ENCODE data around the gene XRCC5. TPM values are rescaled to one million over a fixed set of nuclear protein-coding genes. Genes with fewer than 3 reads are reported as not detected.
"Not testable (repeated sequence)": the region's sequence is repeated elsewhere in the genome, so short reads cannot be mapped to it uniquely, and the experiment has no call there.

Gene XRCC5
- total RNA-seq, 1 donor from 2014 or later, result 362 TPM

DNA sequence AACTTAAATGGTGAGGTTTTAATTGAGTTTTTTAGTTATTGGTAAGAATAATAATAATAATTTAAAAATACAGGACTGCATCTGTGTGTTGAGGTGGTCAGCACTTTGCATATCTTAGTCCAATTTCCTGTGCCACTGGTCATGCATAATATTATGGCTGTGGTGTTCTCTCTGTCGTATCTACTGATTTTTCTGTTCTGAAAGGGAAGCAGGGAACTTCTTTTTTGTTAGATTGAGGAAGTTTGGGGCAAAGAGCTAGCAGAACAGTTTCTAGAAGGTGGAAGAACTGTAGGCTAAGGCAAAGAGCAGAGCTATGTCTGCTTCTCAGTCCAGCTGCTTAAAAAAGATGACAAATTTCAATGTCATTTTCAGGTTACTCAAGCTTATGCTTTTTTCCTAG is 74.3 kb downstream of the XRCC5 start:
- intact Hi-C loops (cut with micrococcal nuclease), result no loop called here

DNA sequence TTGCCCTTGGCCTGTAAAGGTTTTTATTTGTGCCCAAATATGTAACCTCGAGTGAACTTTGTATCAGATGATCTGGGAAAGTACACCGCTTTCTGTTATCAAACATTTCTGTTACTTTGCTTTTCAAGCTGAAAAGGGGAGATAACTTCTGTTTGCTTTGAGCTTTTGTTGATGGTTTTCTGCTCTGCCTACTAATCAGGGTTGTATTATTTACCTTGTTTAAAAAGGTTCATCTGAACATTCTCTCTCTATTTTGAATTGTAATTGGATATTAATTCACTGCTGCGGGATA is 79.4 kb downstream of the XRCC5 start:
- intact Hi-C loops (cut with micrococcal nuclease), result no loop called here

DNA sequence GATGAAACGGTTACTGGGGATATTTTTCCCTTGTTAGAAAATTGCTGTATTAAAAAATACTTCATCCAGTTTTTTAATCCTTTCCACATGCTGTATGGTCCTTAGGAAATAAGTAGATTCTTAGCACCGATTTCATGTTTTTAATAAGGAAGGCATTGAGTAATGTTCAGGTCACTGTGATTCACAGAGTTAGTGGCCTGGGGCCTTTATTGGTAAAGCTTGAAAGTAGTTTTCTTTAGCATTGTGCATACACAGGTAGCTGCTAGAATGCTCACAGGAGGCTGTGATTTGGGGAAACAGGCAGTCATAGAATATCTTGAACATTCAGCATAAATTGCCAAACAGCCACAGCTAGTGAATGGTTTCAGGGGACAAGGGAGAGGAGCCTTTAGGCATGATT is 79.8 kb downstream of the XRCC5 start:
- intact Hi-C loops (cut with micrococcal nuclease), result no loop called here

DNA sequence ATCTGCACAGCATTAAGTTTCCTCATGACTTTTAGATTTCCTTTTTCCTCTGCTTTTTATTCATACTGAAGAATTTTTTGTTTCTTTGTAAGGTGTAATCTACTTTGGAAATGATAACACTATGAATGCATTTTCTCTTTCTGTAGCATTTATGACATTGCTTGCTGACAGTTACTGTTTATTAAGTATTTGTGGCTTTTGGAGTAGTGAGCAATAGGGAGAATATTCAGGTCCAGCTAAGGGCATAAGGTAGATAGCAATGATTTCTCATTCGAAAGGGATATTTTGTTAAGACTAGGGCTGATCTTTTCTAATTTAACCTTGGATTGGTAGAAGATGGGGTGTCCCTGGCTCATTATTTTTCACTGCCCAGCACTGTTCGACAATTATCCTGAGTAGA is 80.3 kb downstream of the XRCC5 start:
- intact Hi-C loops (cut with micrococcal nuclease), result no loop called here

DNA sequence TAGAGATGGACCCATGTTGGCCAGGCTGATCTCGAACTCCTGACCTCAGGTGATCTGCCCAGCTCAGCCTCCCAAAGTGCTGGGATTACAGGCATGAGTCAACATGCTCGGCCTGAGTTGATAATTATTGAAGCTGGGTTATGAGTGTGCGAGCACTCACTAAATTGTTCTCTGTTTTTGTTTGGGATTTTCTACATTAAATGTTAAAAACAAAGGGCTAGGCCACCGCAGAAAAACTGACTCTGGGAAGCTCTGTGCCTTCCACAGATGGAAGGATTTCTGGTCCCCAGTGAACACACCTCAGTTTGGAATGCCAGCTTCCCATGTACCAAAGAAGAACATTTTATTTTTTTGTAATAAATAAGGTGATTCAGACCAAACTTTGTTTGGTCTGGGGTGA is 83.0 kb downstream of the XRCC5 start:
- intact Hi-C loops (cut with micrococcal nuclease), result no loop called here

DNA sequence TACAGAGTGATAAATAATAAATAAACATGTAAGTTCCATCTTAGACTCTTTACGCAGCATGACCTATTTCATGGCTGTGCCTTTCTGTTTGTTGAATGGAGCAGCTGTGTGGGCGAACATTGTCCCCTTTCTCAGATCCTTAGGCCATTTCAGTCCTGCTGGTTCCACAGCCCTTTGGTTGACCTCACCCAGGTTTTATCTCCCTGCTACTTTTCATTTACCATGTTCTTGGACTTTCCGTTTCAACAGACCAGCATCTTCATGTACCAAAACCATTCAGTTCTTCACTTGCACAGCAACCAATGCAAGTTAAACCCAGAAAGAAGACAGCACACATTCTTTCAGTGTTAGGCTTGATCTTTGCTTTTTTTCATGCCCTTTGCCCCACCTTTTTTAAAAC is 83.8 kb downstream of the XRCC5 start:
- intact Hi-C loops (cut with micrococcal nuclease), result no loop called here

DNA sequence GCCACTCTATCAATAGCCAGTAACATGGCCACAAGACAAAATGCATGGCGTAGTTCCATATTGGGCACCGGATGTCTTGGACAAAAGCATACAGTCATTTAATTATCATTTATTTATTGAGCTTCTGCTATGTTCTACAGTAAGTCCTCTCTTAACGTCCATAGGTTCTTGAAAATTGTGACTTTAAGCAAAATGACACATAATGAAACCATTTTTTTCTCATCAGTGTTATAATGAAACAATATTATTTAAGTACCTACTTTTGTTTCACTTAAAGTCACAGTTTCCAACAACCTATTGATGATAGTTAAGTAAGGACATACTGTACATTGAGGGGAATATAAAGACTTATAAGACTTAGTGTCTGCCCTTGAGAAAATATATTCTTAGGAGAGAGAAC is 84.9 kb downstream of the XRCC5 start:
- intact Hi-C loops (cut with micrococcal nuclease), result no loop called here

DNA sequence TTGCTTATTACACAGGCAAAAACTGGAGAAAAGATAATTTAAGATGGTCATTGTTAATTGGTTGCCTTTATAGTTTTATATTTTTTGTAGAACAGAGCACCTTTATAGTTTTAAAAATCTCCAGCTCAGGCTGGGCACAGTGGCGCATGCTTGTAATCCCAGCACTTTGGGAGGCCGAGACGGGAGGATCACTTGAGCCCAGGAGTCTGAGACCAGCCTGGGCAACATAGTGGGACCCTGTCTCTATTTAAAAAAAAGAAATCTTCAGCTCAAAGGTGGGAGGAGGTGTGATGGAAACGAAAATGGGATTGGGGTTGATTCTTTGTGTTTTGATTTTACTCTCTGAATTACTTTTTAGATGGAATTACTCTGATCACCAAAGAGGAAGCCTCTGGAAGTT is 85.4 kb downstream of the XRCC5 start:
- intact Hi-C loops (cut with micrococcal nuclease), result no loop called here

DNA sequence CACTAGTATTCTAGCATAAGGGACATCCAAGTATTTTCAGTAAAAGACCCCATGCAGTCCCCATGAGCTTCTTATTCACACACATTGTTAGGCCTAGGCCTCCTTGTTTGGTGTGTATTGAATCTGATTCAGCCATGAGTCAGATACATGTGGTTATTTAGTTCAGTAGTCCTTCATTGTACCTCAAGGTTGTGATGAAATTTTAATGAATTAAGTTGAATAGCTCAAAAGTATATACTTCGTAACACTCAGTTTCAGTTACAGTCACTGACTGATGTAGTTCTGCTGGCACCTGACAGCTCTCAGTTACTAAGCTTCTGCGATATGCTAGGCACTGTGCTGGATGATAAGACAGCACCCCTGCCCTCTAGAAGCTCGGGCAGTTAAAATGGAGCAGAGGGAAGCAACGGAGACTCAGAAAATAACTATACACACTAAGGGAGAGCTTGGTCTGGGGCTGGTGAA is 86.4 kb downstream of the XRCC5 start:
- intact Hi-C loops (cut with micrococcal nuclease), result loop anchor here (5.0 kb wide), 1 partner anchor 163 kb away; no protein-coding TSS in a partner anchor

DNA sequence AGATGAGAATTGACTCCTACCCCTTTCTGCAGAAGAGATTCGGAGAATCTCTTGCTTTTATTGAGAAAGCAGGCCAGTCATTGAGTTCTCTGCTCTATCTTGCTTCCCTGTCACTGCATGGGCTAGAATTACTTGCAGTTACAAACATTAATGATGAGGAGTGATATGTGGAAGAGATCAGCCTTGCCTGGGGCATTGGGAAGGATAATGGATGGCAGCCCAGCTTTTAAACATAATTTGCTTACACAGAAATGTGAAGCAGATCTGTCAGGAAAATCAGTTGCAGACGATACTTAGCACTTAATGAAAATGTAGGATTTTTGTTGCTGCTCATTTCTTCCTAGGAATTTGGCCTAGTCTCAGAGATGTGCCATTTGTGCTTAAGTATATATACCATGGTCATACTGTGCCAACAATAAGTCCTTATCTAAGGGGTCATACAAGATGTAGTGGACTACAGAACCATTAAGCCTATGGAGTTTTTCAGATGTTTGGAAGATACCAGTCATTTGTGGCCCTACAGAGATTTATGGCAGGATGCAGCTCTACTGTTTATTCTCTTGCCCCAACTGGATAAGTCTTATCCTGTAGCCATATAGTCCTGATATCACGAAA is 92.7 kb downstream of the XRCC5 start:
- intact Hi-C loops (cut with micrococcal nuclease), result no loop called here

DNA sequence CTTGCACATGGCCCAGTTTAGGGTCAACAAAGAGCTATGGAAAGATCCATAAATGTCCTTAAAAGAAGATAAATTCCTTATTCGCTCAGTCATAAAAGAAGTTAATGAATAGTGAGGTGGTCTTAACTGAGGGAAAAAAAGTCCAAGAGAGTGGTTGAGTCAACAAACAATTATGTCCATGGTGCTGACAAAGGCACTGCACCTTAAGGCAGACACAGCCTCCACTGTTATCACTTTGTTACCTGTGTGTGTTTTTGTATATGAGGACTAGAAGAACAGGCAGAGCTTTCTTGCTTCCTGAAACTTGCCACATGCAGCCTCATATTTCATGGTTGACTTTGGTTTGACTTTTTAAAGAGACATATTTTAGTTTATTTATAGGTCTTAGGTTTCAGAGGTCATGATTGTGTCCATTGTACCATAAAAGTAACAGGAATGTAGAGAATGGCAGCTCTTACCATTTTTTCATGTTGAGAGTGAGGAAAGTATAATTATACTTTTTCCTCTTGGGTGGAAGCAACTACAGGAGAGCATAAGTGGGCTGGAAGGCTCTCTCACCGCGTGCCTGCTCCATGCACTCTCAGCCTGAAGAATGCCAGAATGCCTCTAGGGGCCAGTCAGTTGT is 93.6 kb downstream of the XRCC5 start:
- intact Hi-C loops (cut with micrococcal nuclease), result no loop called here

DNA sequence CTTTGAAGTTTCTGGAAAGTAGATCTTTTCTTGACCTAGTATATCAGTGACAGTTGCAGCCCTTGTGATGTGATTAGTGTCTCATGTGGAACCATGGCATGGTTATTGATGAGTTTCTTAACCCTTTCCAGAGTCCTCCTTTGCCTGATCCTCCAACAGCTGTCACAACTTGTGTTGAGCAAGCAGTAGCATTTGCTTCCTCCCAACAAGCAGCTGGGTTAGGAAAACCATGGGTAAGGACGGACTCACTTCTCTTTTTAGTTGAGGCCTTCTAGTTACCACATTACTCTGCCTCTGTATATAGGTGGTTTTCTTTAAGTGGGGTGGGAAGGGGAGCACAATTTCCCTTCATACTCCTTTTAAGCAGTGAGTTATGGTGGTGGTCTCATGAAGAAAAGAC is 96.3 kb downstream of the XRCC5 start:
- intact Hi-C loops (cut with micrococcal nuclease), result no loop called here

DNA sequence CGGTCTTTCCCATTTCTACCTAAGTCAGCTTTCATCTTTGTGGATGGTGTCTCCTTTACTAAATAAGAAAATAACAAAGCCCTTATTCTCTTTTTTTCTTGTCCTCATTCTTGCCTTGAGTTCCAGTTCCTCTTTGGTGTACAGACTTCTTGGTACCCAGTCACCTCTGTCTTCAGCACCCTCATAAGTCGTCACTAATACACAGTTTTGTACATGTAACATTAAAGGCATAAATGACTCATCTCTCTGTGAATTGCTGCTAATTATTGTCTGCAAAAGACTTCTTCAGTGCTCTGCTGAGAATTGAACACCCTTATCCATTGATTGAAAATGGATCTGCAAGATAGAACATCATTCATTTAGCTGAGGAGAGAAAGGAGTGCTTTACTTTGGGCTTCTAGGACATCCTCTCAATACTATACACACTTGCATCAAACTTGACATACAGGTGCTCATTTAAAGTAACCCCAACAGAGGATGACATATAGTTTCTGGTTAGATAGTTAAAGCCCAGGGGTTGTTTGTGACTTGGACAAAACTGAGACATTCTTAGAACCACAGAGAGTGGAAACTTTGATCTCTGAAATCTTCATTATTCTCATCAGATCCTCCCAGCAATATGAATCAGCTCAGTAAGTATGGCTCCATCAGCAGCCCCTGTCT is 97.0 kb downstream of the XRCC5 start:
- intact Hi-C loops (cut with micrococcal nuclease), result no loop called here

DNA sequence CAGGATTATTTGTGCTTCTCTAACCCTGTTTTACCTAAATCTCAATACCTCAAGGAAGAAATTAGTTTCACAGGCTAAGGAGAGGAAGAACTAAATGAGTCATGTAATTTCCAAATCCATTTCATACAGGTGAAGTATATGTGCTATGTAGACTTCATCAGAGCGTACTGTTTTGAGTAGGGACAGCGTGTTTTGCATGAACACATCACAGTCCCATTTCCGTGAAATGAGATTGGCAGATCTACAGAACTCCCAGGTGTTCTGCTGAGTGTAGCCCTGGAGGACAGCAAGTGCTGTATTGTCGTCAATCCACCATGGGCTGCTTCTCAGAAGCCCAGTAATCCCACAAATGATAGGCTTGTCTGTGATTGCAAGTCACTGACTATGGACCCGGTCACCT is 97.7 kb downstream of the XRCC5 start:
- intact Hi-C loops (cut with micrococcal nuclease), result no loop called here

DNA sequence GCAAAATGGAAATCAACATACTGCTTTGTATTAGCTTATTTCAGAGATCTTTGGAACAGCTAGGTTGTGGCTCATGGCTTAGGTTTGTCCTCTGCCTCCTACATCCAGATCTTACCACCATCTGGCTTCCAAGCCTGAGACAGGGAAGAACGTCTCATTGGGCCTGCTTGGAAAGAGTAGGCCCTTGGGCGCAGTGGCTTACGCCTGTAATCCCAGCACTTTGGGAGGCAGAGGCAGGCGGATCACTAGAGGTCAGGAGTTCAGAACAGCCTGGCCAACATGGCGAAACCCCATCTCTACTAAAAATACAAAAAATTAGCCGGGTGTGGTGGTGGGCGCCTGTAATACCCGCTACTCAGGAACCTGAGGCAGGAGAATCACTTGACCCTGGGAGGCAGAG is 99.5 kb downstream of the XRCC5 start:
- intact Hi-C loops (cut with micrococcal nuclease), result not testable (repeated sequence)

DNA sequence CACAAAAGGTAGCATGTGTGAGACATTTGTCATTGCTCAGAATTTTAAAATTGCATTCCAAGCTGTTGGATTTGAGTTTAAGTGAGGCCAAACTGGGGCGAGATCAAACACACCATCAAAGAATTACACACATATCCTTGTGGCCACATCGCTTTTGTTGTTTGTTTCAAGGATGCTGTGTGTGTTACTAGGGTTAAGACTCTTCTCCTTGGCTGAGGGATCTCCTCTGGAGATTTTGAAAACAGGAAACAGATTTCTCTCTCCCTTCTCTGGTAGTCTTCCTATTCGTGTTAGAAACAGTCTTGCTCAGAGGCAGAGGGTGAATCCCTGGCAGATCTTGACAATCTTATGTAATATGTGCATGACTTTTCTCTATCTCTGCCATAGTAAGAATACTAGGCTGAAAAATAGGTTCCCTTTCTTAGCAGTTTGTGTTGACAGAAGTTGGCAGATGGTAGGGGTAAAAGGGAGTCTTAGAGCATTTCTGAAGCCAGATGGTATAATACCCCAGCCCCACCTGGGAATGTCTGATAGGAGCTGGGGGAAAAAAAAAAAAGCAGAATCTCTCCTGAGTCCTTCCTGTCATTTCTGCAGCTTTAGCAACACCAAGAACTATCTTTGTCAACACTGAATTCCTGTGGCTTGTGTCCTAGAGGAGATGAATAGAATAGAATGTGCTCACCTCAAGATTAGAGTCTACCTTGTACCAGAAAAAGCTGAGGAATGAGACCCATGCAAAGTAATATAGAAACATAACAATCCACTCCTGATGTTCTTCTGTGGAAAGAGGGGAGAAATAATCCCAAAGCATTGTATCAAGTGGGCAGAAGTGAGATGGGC is 101.8 kb downstream of the XRCC5 start:
- intact Hi-C loops (cut with micrococcal nuclease), result no loop called here

DNA sequence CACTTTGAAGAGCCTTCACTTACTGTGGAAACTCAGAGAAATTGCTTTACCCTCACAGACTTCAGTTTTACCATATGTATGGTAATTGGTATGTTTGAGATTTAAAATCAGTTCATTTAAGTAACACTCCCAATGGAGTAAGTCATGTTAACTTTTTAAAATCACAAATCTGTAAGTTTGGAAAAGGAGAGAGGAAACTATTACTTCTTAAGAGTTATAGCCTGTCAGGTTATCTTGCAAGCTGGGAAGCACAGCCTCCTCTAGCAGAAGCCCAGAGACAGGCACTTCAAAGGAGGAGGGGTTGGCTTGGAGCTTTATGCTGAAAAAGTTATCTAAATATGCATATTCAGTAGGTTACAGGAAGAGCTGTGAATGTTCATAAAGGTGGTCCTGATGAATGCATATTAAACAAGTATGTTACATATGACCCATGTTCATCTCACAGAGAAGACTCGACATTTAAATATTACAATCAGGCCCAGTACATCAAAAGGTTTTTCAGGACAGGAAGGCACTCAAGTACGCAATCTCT is 102.5 kb downstream of the XRCC5 start:
- intact Hi-C loops (cut with micrococcal nuclease), result no loop called here

DNA sequence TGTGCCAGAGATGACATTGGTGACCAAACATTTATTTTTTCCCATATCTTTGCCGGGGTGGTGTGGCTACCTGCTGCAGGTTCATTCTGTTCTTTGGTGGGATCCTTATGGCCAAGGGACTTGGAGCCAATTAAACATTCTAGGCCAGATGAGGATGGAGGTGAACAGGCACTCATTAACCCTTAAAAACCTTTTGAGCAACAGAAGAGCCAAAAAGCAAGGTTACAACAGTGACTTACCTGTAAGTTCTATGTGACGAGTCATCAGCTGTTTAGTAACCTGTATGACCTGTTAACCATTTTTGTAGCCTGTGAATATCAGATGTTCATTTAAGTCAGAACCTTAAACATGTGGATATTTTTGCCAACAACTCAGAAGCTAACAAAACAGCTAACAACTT is 105.6 kb downstream of the XRCC5 start:
- intact Hi-C loops (cut with micrococcal nuclease), result no loop called here

DNA sequence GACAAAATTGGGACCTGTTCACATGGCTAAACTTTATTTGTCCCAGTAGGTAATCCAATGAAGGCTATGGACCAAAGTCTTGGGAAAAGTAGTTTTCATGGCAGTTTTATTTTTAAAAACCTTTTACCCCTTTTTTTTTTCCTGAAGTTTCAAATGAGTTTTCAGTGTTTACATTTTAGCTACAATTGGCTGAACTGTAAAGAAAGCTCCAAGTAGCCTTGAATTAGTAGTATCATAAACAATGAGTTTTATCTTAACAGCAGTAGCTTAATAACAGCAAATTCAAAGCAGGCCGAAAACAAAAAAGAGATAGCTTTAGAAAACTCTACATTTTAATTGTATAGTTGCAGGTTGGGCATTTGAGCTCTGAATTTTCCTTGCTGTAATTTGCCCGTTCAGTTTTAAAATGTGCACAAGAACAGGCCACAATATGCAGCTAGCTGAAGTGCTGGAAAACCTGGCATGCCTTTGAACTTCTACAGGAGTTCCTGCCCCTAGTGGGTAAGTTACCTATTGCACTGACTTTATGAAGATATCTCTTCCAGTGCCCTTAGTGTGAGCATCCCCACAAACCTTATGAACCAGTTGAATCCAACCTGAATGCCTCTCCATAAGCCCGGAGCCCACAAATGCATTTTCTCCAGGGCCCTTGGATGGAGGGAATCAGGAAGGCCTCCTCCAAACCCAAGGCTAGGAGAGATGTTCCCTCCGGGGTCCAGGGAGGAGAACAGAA is 106.7 kb downstream of the XRCC5 start:
- intact Hi-C loops (cut with micrococcal nuclease), result no loop called here

DNA sequence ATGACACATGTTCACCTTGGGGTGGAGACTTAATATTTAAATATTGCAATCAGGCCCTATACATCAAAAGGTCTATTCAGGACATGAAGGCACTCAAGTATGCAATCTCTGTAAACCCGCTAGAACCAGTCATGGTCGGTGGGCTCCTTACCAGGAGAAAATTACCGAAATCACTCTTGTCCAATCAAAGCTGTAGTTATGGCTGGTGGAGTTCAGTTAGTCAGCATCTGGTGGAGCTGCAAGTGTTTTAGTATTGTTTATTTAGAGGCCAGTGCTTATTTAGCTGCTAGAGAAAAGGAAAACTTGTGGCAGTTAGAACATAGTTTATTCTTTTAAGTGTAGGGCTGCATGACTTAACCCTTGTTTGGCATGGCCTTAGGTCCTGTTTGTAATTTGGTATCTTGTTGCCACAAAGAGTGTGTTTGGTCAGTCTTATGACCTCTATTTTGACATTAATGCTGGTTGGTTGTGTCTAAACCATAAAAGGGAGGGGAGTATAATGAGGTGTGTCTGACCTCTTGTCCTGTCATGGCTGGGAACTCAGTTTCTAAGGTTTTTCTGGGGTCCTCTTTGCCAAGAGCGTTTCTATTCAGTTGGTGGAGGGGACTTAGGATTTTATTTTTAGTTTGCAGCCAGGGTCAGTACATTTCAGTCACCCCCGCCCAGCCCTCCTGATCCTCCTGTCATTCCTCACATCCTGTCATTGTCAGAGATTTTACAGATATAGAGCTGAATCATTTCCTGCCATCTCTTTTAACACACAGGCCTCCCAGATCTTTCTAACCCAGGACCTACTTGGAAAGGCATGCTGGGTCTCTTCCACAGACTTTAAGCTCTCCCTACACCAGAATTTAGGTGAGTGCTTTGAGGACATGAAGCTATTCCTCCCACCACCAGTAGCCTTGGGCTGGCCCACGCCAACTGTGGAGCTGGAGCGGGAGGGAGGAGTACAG is 108.1 kb downstream of the XRCC5 start:
- intact Hi-C loops (cut with micrococcal nuclease), result no loop called here
